A549 (cell line): Measurements from ENCODE around the gene FANCI.

Source experiments
- ELK1 ChIP-seq: fragments of 150-350 bp; IDR thresholded peaks from 2 replicates; pipeline ENCODE4 v1.6.1; 2014; ENCODE audit warnings: low read depth, mild to moderate bottlenecking, low read length
- EP300 ChIP-seq, 2 experiments: fragments of >200 bp; sonication (Bioruptor Twin); formaldehyde crosslinking; IDR thresholded peaks; 2 replicates in 1 of 2; 3 replicates in 1 of 2; pipeline ENCODE4 v1.6.1; 2016 to 2017
- MAZ ChIP-seq: fragments of 150-350 bp; IDR thresholded peaks from 2 replicates; pipeline ENCODE4 v1.6.1; 2014; ENCODE audit warnings: antibody characterized with exemption, low read depth, low read length, borderline replicate concordance
- NR3C1 ChIP-seq: fragments of >200 bp; sonication (Bioruptor Twin); formaldehyde crosslinking; IDR thresholded peaks from 3 replicates; pipeline ENCODE4 v1.6.1; 2017
- PBX3 ChIP-seq: IDR thresholded peaks from 2 replicates; pipeline ENCODE4 v1.6.1; 2012
- RFX5 ChIP-seq: fragments of 450-650 bp; IDR thresholded peaks from 2 replicates; pipeline ENCODE4 v1.7.1; 2014; ENCODE audit warnings: antibody characterized with exemption, mild to moderate bottlenecking, moderate library complexity
- SMC3 ChIP-seq: fragments of >200 bp; sonication (Bioruptor Twin); formaldehyde crosslinking; IDR thresholded peaks from 3 replicates; pipeline ENCODE4 v1.6.1; 2018; ENCODE audit warnings: inconsistent platforms

- TF ChIP-seq PBX3 (no peak), ELK1 (no peak), NR3C1 (no peak), RFX5 (no peak), EP300 (IDR thresholded peaks at IDR 0.05) (no peak), SMC3 (peak; percentile 96), MAZ (no peak)
Measured at GRCh38 chr15:89358755-89359439, 115.1 kb downstream of the FANCI start.
